Measurements from ENCODE around the gene TRIM26.

- TF ChIP-seq CTCF (IDR thresholded peaks at IDR 0.05; ENCODE audit: low read depth, low read length) (no peak), POLR2A (IDR thresholded peaks at IDR 0.05; ENCODE audit: extremely low read depth, insufficient read length) (no peak)
Measured at GRCh38 chr6:30149234-30149633, 64.0 kb downstream of the TRIM26 start.
